Measurements from ENCODE around the gene CMPK2.

CMPK2 gene

DNA sequence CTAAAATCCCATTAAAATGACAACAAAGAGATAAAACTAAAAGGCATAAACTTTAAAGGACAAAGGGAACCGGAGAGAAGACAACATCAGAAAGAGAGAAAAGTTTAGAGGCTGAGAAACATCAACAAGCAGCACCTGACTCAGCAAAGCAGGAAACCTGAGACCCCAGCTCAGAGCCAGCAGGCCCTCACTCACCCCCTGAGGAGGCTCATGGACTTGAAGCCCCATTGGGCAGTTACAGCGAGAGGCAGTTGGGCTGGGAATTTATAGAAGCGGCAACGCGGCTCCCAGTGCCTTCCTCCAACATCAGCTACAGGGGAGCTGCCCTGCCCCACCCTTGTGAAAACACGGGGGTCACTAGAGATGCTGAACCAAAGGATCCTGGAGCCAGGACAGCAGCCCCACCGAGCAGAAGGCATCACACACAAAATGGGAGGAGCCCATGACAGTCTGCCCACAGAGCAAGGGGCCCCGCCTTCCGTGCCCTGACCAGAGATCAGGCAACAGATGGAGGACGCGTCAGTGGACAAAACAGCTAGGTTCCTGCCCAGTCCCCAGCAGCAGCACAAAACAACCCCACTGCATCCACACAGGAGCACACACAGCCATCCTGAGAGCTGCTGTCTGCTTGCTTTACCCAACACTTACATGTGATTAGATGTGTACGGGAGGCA is 52.7 kb downstream of the CMPK2 start:
- DNase-seq (ENCODE audit: low read depth in 2 of 3, low spot score in 2 of 3), result no peak

DNA sequence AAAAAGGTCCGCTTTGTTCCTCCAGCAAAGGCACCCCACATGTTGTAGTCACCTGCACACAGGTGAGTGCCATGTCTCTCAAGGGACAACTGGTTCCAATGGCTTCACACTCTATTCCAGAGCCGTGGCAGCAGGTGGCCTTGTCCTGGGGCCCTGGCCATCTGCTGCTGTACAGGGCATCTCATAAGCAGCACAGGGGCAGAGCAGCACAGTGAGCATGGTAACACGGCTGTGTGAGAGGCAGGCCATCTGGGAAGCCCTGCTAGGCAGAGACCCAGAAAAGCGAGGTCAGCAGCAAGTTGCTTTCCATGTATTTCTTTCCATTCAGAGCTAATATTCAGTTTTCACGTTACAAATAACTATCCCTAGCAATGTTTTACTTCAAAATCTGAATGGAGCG is 54.7 kb downstream of the CMPK2 start:
- DNase-seq (ENCODE audit: low read depth in 2 of 3, low spot score in 2 of 3), result no peak

DNA sequence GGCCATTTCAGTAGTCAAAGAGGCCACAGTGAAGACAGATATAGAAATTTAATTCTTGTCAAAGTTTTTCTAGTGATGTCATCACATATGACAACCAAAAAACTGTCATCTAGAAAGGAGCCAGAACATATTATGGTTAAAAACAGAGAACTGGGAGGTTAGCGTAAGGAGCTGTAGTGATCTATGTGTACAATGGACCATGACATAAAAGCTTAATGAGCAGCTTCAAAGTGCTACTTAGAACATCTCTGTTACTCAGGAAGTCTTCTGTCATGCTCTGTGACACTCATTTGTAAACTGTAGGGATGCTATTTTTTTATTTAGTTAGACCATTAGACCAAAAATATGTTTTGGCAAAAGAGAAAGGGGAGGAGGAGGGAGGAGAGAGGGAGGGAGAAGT is 57.3 kb downstream of the CMPK2 start:
- DNase-seq (ENCODE audit: low read depth in 2 of 3, low spot score in 2 of 3), result no peak

DNA sequence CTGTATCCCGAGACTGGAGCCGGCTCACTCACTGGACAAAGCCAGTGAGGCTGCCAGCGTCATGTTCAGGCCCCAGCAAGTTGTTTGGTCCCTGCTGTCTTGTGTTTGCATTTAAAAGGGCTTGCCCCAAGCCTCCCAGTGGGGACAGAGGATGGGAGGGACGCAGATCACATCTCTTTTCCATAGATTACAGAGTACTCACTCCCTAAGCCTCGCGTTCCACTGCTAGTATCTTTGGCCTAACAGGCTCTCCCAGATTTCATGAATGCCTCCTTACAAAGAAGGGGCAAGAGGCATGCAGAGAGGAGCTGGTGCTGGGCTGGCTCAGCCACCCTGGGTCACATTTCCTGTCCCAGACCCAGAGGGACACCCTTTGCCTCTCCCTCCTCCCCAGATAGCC is 59.1 kb downstream of the CMPK2 start:
- DNase-seq (ENCODE audit: low read depth in 2 of 3, low spot score in 2 of 3), result no peak

DNA sequence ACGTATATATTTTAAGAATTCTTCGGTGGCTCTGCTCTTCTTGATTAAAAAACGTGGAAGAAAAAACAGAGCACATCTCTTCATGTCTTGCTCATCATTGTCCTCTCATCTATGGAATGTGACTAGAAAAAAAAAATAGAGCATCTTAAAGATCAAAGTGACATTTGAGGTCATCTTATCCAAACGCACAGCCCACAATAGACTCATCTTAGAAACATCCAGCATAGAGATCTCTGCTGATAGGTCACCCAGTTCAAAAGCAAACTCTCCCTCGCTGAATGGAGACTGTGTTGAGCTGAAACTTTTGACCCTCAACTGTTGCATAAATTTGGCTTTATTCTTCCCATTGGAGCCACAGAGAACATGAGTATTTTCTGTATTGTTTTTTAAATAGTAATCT is 65.2 kb downstream of the CMPK2 start:
- no peak for DNase-seq (ENCODE audit: low read depth in 2 of 3, low spot score in 2 of 3)
